Heart right ventricle (tissue), 16 donors: ENCODE results near the gene TNFAIP1. TPM values are rescaled to one million over a fixed set of nuclear protein-coding genes. Genes with fewer than 3 reads are reported as not detected.
A peak's percentile ranks its signal among the peaks of the same experiment; 100 is the strongest.

ENCODE experiments used
- ATAC-seq, 8 donors: fragments of 200-7000 bp; cut with Tn5 transposase; one replicate each; pipeline ENCODE4 v1.9.1; 2020; ENCODE audit warnings: mild to moderate bottlenecking in 8 of 8, moderate library complexity in 8 of 8, moderate number of reproducible peaks in 1 of 8
- DNase-seq, 2 donors: peaks; one replicate each; pipeline ENCODE4 v3.0.0-alpha.2; 2020
- H3K27ac ChIP-seq, 10 donors: fragments of 200-600 bp; sonication (generic) in 2 of 10; one replicate each; pipeline versions ENCODE4 v1.5.0 to v1.8.0; 2020 to 2022; ENCODE audit warnings: mild to moderate bottlenecking in 3 of 10
- H3K27me3 ChIP-seq, 7 donors: fragments of 200-600 bp; one replicate each; pipeline ENCODE4 v1.8.0; 2021 to 2022; ENCODE audit warnings: mild to moderate bottlenecking in 2 of 7
- H3K36me3 ChIP-seq, 9 donors: fragments of 200-600 bp; sonication (generic) in 1 of 9; one replicate each; pipeline versions ENCODE4 v1.5.0 to v1.8.0; 2020 to 2022; ENCODE audit warnings: mild to moderate bottlenecking in 2 of 9
- H3K4me1 ChIP-seq, 9 donors: fragments of 200-600 bp; sonication (generic) in 1 of 9; one replicate each; pipeline versions ENCODE4 v1.5.0 to v1.8.0; 2020 to 2022; ENCODE audit warnings: mild to moderate bottlenecking in 4 of 9
- H3K4me3 ChIP-seq, 10 donors: fragments of 200-600 bp; sonication (generic) in 2 of 10; one replicate each; pipeline versions ENCODE4 v1.5.0 to v1.8.0; 2020 to 2022; ENCODE audit warnings: mild to moderate bottlenecking in 7 of 10, moderate library complexity in 2 of 10
- H3K9me3 ChIP-seq, 11 donors: fragments of 200-600 bp in 10 of 11; sonication (generic) in 2 of 11; one replicate each; pipeline versions ENCODE4 v1.5.0 to v1.8.0; 2013 to 2022; ENCODE audit warnings: mild to moderate bottlenecking in 2 of 11, control low read depth in 1 of 11, moderate library complexity in 1 of 11
- WGBS, 2 donors: extraction: QIAGEN DNeasy Blood & Tissue Kit; methylation state at CpG; one replicate each; pipeline ENCODE4 v1.1.7; 2013; ENCODE audit warnings: inconsistent platforms in 1 of 2; 5-methylcytosine and 5-hydroxymethylcytosine counted together
- intact Hi-C, 10 donors: fragments of 100-400 bp; cut with DNase I; formaldehyde crosslinking; loops; one replicate each; pipeline versions ENCODE4 v1.11.1 to v1.14.2; 2022
- polyA plus RNA-seq, 2 donors: library from polyadenylated mRNA; stranded (reverse); fragments of 200-250 nt; gene quantifications; one replicate each; pipeline ENCODE4 v1.2.3, GENCODE V29; 2013
- total RNA-seq, 10 donors: library from RNA; stranded (reverse); fragmentation: NEBNext Ultra II Directional in 3 of 10; extraction: Animal tissue kit (Norgen Biotek cat#: 25700) in 3 of 10; gene quantifications; one replicate each; pipeline versions ENCODE4 v1.2.1 to v1.2.4, GENCODE V29; 2021 to 2023
- TF ChIP-seq, protein P1 (sequence below), 9 donors: fragments of 200-600 bp; sonication (generic) in 2 of 9; IDR thresholded peaks; one replicate each; pipeline versions ENCODE4 v1.5.0 to v1.8.0; 2021 to 2022; ENCODE audit warnings: antibody characterized with exemption in 9 of 9, mild to moderate bottlenecking in 5 of 9, moderate library complexity in 1 of 9
- donor health status: Arrhythmogenic right ventricular cardiomyopathy.
- donor health status: ischemic (EF 13 %, LVEDD 7.1; RV severe dilation, severe dysfunction).
- donor health status: healthy with polysubstance abuse.
- donor health status: DM: no; HTN: yes; CAD: no.
- donor health status: DM: no; HTN: no; CAD: no.
- donor health status: ischemic (EF 25% LVEDD 6.9; RV normal size, moderate dysfunction).
- donor health status: ischemic (EF 25% LVEDD 5.7; RV mildly dilated, moderate dysfunction).
- donor health status: healthy.
- donor health status: DM: yes; HTN: yes; CAD: no.
- donor health status: Ischemic cardiomyopathy.
- donor health status: ischemic (EF 35%, LVEDD 5.7; RV mildly dilated, moderate dysfunction).
- donor health status: nonischemic (EF 11% LVEDD 7.7; RV severe dilation, severe dysfunction).
- donor health status: DM: yes; HTN: yes; CAD: no.
- donor health status: PGD.
- donor health status: ischemic (EF 29% LVEDD 5.4; RV normal size, mild dysfunction).
- donor health status: nonischemic (EF 23%, LVEDD 6.1; RV moderate dilation, normal function).

The TNFAIP1 gene
- total and polyA plus RNA-seq, 12 donors = 15.1 to 87.6 (median 43.2) TPM

DNA sequence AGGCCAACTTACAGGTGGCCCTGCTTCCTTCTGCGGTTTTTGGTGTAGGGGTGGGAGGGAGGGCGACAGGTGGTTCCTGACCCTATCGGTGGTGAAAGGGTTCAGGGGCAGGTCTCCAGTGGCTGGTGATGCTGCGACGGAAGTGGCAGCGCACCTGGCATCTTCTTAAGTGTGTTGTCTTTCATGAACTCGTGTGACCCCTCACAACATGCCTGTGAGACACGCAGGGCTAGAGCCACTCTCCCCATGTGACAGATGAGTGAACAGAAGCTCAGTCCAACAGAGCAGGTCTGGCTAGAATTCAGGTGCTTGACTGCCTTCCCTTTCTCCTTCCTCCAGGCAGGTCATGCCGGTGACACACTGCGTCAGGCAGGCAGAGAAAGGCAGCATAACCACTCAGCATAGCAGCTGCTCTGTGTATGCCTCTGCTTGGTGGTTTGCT is 8.0 kb downstream of the TNFAIP1 start:
- peaks cover 18 to 68% (median 53%) of the 10 kb centered on the region in 9 donors for H3K4me1 ChIP-seq
- ATAC-seq (peak in 1 of 8 donors; percentile 33), DNase-seq (no peak)
- H3K36me3 ChIP-seq = peaks cover 8 to 95% (median 81%) of the 10 kb centered on the region in 9 donors
- intact Hi-C loops = no loop called here
- no peaks in the 10 kb centered on the region for H3K9me3 ChIP-seq
- 71 to 75% methylated on average over 10 of the region's 10 CpGs for WGBS, 2 donors
- H3K27ac ChIP-seq = peak overlapping the region in 2 of 10 donors; percentile 12 to 21
- TF ChIP-seq, protein P1, sequence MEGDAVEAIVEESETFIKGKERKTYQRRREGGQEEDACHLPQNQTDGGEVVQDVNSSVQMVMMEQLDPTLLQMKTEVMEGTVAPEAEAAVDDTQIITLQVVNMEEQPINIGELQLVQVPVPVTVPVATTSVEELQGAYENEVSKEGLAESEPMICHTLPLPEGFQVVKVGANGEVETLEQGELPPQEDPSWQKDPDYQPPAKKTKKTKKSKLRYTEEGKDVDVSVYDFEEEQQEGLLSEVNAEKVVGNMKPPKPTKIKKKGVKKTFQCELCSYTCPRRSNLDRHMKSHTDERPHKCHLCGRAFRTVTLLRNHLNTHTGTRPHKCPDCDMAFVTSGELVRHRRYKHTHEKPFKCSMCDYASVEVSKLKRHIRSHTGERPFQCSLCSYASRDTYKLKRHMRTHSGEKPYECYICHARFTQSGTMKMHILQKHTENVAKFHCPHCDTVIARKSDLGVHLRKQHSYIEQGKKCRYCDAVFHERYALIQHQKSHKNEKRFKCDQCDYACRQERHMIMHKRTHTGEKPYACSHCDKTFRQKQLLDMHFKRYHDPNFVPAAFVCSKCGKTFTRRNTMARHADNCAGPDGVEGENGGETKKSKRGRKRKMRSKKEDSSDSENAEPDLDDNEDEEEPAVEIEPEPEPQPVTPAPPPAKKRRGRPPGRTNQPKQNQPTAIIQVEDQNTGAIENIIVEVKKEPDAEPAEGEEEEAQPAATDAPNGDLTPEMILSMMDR (IDR thresholded peaks at IDR 0.05) = no peak
- H3K27me3 ChIP-seq = no peaks in the 10 kb centered on the region
- H3K4me3 ChIP-seq = no peak overlapping the region

DNA sequence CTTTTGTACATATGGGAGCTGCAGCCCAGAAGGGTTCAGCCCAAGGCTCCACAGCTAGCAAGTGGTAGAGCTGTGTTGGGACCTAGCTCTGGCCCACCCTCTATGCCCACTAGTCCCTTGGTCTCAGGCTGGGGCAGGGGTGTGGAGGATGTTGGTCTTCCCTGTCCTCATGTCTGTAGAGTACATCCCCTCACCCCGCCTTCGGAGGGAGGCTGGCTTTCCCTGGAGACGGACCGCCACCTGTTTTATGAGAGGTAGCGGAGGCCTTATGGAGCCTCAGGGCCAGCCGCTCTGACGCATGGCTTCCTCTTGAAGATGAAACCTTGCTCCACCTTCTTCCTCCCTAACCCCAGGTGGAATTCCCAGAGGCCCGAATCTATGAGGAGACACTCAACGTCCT is 8.4 kb downstream of the TNFAIP1 start:
- 79 to 83% methylated on average over 9 of the region's 9 CpGs for WGBS, 2 donors
- no peaks in the 10 kb centered on the region for H3K9me3 ChIP-seq
- peaks cover 18 to 64% (median 48%) of the 10 kb centered on the region in 9 donors for H3K4me1 ChIP-seq
- no peak for DNase-seq
- H3K27me3 ChIP-seq = no peaks in the 10 kb centered on the region
- no peak overlapping the region for H3K4me3 ChIP-seq
- peak in 1 of 8 donors; percentile 1 for ATAC-seq
- peaks cover 8 to 99% (median 86%) of the 10 kb centered on the region in 9 donors for H3K36me3 ChIP-seq
- peak overlapping the region in 2 of 10 donors; percentile 12 to 21 for H3K27ac ChIP-seq
- intact Hi-C loops = no loop called here
- TF ChIP-seq, protein P1 (IDR thresholded peaks at IDR 0.05) = no peak

DNA sequence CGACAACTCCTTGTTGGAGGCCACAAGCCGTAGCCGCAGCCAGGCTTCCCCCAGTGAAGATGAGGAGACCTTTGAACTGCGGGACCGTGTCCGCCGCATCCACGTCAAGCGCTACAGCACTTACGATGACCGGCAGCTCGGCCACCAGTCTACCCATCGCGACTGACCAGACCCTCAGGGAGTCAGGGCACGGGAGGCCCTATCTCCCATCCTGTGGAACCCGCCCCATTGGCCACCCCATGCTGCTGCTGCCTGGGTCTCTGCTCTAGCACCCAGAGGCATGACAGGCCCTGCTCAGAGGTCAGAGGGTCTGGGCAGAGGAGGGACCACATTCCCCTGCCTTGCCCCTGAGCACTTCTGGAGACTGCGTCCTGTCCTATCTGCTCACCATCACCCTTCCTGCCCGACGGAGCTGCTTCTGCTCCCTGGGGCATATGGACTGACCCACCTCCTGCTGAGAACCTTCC is 8.9 kb downstream of the TNFAIP1 start:
- intact Hi-C loops = no loop called here
- H3K36me3 ChIP-seq = peaks cover 8 to 100% (median 88%) of the 10 kb centered on the region in 9 donors
- DNase-seq = no peak
- TF ChIP-seq, protein P1 (IDR thresholded peaks at IDR 0.05) = no peak
- peak overlapping the region in 4 of 10 donors; percentile 11 to 74 (median 36) for H3K27ac ChIP-seq
- H3K27me3 ChIP-seq = no peaks in the 10 kb centered on the region
- H3K9me3 ChIP-seq = no peaks in the 10 kb centered on the region
- no peak overlapping the region for H3K4me3 ChIP-seq
- 84 to 85% methylated on average over 19 of the region's 19 CpGs for WGBS, 2 donors
- peak in 1 of 8 donors; percentile 1 for ATAC-seq
- peaks cover 18 to 64% (median 44%) of the 10 kb centered on the region in 9 donors for H3K4me1 ChIP-seq

DNA sequence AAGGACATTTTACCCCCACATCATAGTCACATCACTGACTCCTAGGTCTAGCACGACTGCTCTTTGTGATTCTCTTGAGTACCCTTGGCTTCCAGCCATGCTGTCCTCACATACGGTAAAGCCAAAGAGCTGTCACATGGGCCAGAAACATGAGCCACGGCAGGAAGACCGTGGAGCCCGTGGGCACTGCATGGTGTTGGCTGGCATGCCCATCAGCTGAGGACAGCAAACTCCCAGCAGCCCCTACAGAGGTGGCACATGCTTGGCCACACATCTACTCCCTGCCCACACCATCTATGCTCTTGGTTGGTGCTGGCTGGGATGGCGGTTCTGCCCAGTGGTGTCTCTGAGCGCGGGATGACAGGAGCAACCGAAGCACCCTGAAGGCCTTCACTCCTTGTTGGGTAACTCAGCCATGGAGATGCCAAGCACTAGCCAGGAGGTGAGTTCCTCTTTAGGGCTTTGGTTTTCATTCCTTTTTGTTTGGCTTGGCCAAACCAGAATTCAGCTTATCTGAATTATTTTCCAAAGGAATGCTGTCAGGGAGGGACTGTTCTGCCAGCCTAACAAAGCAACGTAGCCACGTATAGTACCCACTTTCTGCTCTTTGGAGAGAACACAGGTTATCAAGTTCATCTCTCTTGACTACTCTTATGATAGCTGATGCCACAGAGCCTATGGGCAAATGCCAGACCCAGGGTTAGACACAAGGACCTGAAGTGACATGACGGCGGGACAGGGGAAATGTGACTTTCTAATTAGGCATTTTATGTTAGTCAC is 10.0 kb downstream of the TNFAIP1 start:
- Histone ChIP-seq H3K9me3 (no peaks in the 10 kb centered on the region), H3K36me3 (peaks cover 8 to 100% (median 88%) of the 10 kb centered on the region in 9 donors), H3K4me1 (peaks cover 15 to 58% (median 34%) of the 10 kb centered on the region in 9 donors), H3K4me3 (no peak overlapping the region), H3K27me3 (no peaks in the 10 kb centered on the region), H3K27ac (peak overlapping the region in 8 of 10 donors; percentile 4 to 74 (median 34))
- 46 to 50% methylated on average over 13 of the region's 13 CpGs for WGBS, 2 donors
- TF ChIP-seq, protein P1 (IDR thresholded peaks at IDR 0.05) = no peak
- peak in 1 of 2 donors; percentile 57 for DNase-seq
- intact Hi-C loops = no loop called here
- ATAC-seq = peak in 7 of 8 donors; percentile 40 to 72 (median 59)
